Natural killer cell (primary cell): ENCODE data around the gene SYCP2. TPM values are rescaled to one million over a fixed set of nuclear protein-coding genes. Genes with fewer than 3 reads are reported as not detected.

Experiments
- ATAC-seq, 3 donors: fragments of 150-1000 bp in 2 of 3; fragments of 200-7000 bp in 1 of 3; cut with Tn5 transposase; 1 replicate in 1 of 3; 2 replicates in 2 of 3; pipeline ENCODE4 v1.10.0; 2021; ENCODE audit warnings: mild to moderate bottlenecking in 2 of 3, moderate library complexity in 2 of 3
- DNase-seq, 2 donors: peaks; one replicate each; pipeline versions ENCODE4 v3.0.0 to v3.0.0-alpha.2; 2013 to 2021; ENCODE audit warnings: mixed read lengths in 1 of 2
- H3K27ac ChIP-seq: one replicate; pipeline ENCODE4 v1.5.1; 2013; ENCODE audit warnings: mild to moderate bottlenecking, low read length
- H3K27me3 ChIP-seq: one replicate; pipeline ENCODE4 v1.6.1; 2013; ENCODE audit warnings: low read length; ENCODE audit not compliant: control insufficient read depth, insufficient read depth
- H3K36me3 ChIP-seq: one replicate; pipeline ENCODE4 v1.6.1; 2013; ENCODE audit warnings: low read length; ENCODE audit not compliant: control insufficient read depth, insufficient read depth
- H3K4me1 ChIP-seq: one replicate; pipeline ENCODE4 v1.6.1; 2013; ENCODE audit warnings: low read length; ENCODE audit not compliant: control insufficient read depth, insufficient read depth
- H3K4me3 ChIP-seq: one replicate; pipeline ENCODE4 v1.5.1; 2013; ENCODE audit warnings: low read length
- H3K9me3 ChIP-seq: one replicate; pipeline ENCODE4 v1.6.1; 2013; ENCODE audit warnings: low read length; ENCODE audit not compliant: control insufficient read depth, insufficient read depth
- H3K27ac Mint-ChIP-seq, 2 donors: one replicate each; pipeline ENCODE4 v1.8.0; 2022; ENCODE audit warnings: mild to moderate bottlenecking in 2 of 2, mixed read lengths in 2 of 2, moderate library complexity in 1 of 2
- H3K27me3 Mint-ChIP-seq, 2 donors: one replicate each; pipeline ENCODE4 v1.8.0; 2022; ENCODE audit warnings: low read depth in 2 of 2, mixed read lengths in 2 of 2
- H3K36me3 Mint-ChIP-seq: one replicate; pipeline ENCODE4 v1.8.0; 2022; ENCODE audit warnings: mixed read lengths
- H3K4me1 Mint-ChIP-seq, 2 donors: one replicate each; pipeline ENCODE4 v1.8.0; 2022; ENCODE audit warnings: mixed read lengths in 2 of 2
- H3K4me3 Mint-ChIP-seq: one replicate; pipeline ENCODE4 v1.8.0; 2022; ENCODE audit warnings: mild to moderate bottlenecking, moderate library complexity, mixed read lengths
- H3K9me3 Mint-ChIP-seq, 2 donors: one replicate each; pipeline ENCODE4 v1.8.0; 2022; ENCODE audit warnings: mixed read lengths in 2 of 2
- WGBS: methylation state at CpG from one replicate; pipeline ENCODE4 v1.1.7; 2013; ENCODE audit warnings: missing lambda C conversion rate; ENCODE audit not compliant: insufficient coverage; 5-methylcytosine and 5-hydroxymethylcytosine counted together
- intact Hi-C: fragments of 100-400 bp; cut with micrococcal nuclease; formaldehyde crosslinking; loops from one replicate; pipeline ENCODE4 v1.14.2; 2022
- total RNA-seq, 4 donors: library from RNA; stranded (reverse); fragments of 120-200 nt in 1 of 4; gene quantifications; one replicate each; pipeline versions ENCODE4 v1.2.3 to v1.2.4, GENCODE V29; 2013 to 2022
- TF ChIP-seq, protein P1 (sequence below): fragments of 200-600 bp; IDR thresholded peaks from one replicate; pipeline ENCODE4 v1.8.0; 2022; ENCODE audit warnings: antibody characterized with exemption

SYCP2 gene
- total RNA-seq, 3 donors from 2014 or later (not counting 1 experiment from before 2014, with no cell fraction given) = 5.9 to 8.6 (median 7.0) TPM

GRCh38 chr20:59825944-59826759 is 107.3 kb downstream of the SYCP2 start:
- Histone ChIP-seq H3K4me1 (no peaks in the 10 kb centered on the region), H3K9me3 (no peaks in the 10 kb centered on the region), H3K27me3 (no peaks in the 10 kb centered on the region), H3K36me3 (no peaks in the 10 kb centered on the region), H3K27ac (no peak overlapping the region), H3K4me3 (no peak overlapping the region)
- TF ChIP-seq, protein P1, sequence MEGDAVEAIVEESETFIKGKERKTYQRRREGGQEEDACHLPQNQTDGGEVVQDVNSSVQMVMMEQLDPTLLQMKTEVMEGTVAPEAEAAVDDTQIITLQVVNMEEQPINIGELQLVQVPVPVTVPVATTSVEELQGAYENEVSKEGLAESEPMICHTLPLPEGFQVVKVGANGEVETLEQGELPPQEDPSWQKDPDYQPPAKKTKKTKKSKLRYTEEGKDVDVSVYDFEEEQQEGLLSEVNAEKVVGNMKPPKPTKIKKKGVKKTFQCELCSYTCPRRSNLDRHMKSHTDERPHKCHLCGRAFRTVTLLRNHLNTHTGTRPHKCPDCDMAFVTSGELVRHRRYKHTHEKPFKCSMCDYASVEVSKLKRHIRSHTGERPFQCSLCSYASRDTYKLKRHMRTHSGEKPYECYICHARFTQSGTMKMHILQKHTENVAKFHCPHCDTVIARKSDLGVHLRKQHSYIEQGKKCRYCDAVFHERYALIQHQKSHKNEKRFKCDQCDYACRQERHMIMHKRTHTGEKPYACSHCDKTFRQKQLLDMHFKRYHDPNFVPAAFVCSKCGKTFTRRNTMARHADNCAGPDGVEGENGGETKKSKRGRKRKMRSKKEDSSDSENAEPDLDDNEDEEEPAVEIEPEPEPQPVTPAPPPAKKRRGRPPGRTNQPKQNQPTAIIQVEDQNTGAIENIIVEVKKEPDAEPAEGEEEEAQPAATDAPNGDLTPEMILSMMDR = no peak
- 82% methylated on average over 11 of the region's 11 CpGs for WGBS
- no peaks in the 10 kb centered on the region for H3K9me3 Mint-ChIP-seq
- peaks cover 0 to 6% of the 10 kb centered on the region in 2 donors for H3K27me3 Mint-ChIP-seq
- no peaks in the 10 kb centered on the region for H3K4me1 Mint-ChIP-seq
- H3K27ac Mint-ChIP-seq = no peak overlapping the region
- no peak overlapping the region for H3K4me3 Mint-ChIP-seq
- no peaks in the 10 kb centered on the region for H3K36me3 Mint-ChIP-seq
- ATAC-seq (no peak), DNase-seq (no peak)
- intact Hi-C loops = no loop called here

GRCh38 chr20:59825563-59825920 is 107.9 kb downstream of the SYCP2 start:
- no peak for ATAC-seq

DNA sequence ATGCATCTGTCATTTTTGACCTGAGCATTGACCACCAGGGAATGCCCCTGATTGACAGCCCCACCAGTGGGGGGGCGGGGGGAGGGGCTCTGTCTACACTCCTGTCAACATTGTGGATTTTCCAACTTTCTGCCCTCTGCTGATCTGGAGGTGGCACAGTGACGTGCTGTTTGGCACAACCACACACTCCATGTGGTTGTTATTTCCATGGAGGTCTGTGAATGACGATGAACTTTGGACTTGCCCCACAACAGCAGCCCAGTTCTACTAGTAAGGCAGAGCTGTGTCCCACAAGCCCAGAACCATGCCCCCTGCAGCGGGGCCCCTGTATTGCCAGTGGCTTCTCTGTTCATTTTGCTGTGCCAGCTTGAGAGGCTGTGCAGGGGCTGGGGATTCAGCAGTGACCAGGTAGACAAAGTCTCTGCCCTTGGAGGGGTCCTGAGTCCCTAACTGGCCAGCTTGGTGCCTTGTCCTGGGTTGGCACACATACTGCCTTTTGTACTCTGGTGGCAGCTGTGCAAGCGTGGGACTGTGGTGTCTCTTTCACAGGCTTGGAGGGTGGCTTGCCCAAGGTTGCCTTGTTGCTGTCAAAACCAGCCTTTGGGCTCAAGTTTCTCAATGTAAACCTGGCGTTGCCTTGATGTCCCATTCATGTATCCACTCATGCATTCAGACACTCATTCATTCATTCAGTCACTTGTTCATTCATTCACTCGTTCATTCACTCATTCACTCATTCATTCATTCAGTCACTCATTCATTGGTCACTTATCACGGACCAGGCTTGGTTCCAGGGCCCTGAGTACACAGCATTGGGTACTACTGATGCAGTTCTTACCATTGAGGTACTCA is 108.5 kb downstream of the SYCP2 start:
- H3K4me3 ChIP-seq = no peak overlapping the region
- no peaks in the 10 kb centered on the region for H3K4me1 ChIP-seq
- H3K27ac ChIP-seq = no peak overlapping the region
- Mint-ChIP-seq H3K4me3 (no peak overlapping the region), H3K36me3 (no peaks in the 10 kb centered on the region), H3K27me3 (peaks cover 0 to 8% of the 10 kb centered on the region in 2 donors), H3K27ac (no peak overlapping the region), H3K4me1 (no peaks in the 10 kb centered on the region), H3K9me3 (no peaks in the 10 kb centered on the region)
- WGBS = 70% methylated on average over 8 of the region's 8 CpGs
- no peaks in the 10 kb centered on the region for H3K36me3 ChIP-seq
- no peaks in the 10 kb centered on the region for H3K27me3 ChIP-seq
- H3K9me3 ChIP-seq = no peaks in the 10 kb centered on the region
- DNase-seq (no peak), ATAC-seq (no peak)
- intact Hi-C loops = no loop called here
- TF ChIP-seq, protein P1 = no peak

More at GRCh38 chr20:59825563-59825920, 107.9 kb downstream of the SYCP2 start:
- Histone ChIP-seq H3K36me3 (no peaks in the 10 kb centered on the region), H3K4me1 (no peaks in the 10 kb centered on the region), H3K27ac (no peak overlapping the region), H3K27me3 (no peaks in the 10 kb centered on the region), H3K4me3 (no peak overlapping the region), H3K9me3 (no peaks in the 10 kb centered on the region)
- TF ChIP-seq, protein P1 = no peak
- intact Hi-C loops = no loop called here
- no peak overlapping the region for H3K4me3 Mint-ChIP-seq
- H3K27ac Mint-ChIP-seq = no peak overlapping the region
- H3K27me3 Mint-ChIP-seq = peaks cover 0 to 6% of the 10 kb centered on the region in 2 donors
- H3K4me1 Mint-ChIP-seq = no peaks in the 10 kb centered on the region
- whole genome bisulfite sequencing = 91% methylated on average over 4 of the region's 4 CpGs
- no peaks in the 10 kb centered on the region for H3K36me3 Mint-ChIP-seq
- DNase-seq = no peak
- H3K9me3 Mint-ChIP-seq = no peaks in the 10 kb centered on the region
